Thyroid gland (tissue), 4 donors: ENCODE data around the gene ADAMTS17.

Experiments used
- POLR2A ChIP-seq, 2 donors: fragments of 450-650 bp; IDR thresholded peaks; one replicate each; pipeline ENCODE4 v1.6.1; 2017; ENCODE audit warnings: antibody characterized with exemption in 2 of 2, mild to moderate bottlenecking in 2 of 2, moderate library complexity in 1 of 2
- TF ChIP-seq, protein P1 (sequence below), 6 experiments: fragments of 200-600 bp in 3 of 6; fragments of 450-650 bp in 3 of 6; sonication (generic) in 3 of 6; IDR thresholded peaks; one replicate each; pipeline ENCODE4 v1.5.1; 2016 to 2019; ENCODE audit warnings: antibody characterized with exemption in 6 of 6, mild to moderate bottlenecking in 2 of 6, inconsistent platforms in 1 of 6, moderate library complexity in 1 of 6

- TF ChIP-seq, protein P1, sequence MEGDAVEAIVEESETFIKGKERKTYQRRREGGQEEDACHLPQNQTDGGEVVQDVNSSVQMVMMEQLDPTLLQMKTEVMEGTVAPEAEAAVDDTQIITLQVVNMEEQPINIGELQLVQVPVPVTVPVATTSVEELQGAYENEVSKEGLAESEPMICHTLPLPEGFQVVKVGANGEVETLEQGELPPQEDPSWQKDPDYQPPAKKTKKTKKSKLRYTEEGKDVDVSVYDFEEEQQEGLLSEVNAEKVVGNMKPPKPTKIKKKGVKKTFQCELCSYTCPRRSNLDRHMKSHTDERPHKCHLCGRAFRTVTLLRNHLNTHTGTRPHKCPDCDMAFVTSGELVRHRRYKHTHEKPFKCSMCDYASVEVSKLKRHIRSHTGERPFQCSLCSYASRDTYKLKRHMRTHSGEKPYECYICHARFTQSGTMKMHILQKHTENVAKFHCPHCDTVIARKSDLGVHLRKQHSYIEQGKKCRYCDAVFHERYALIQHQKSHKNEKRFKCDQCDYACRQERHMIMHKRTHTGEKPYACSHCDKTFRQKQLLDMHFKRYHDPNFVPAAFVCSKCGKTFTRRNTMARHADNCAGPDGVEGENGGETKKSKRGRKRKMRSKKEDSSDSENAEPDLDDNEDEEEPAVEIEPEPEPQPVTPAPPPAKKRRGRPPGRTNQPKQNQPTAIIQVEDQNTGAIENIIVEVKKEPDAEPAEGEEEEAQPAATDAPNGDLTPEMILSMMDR (IDR thresholded peaks at IDR 0.05) = no peak
- TF ChIP-seq POLR2A (IDR thresholded peaks at IDR 0.05) = no peak
These were observed 3.5 kb downstream of the ADAMTS17 start for GRCh38 chr15:100338247-100338646.
